ENCODE data around the gene CFAP74. TPM values are rescaled to one million over a fixed set of nuclear protein-coding genes. Genes with fewer than 3 reads are reported as not detected.

The CFAP74 gene
- total and polyA plus RNA-seq, 2 of the 13 experiments (the other 11 are each of a cell fraction or from before 2014, with no cell fraction given) = 0.27 to 0.62 TPM

DNA sequence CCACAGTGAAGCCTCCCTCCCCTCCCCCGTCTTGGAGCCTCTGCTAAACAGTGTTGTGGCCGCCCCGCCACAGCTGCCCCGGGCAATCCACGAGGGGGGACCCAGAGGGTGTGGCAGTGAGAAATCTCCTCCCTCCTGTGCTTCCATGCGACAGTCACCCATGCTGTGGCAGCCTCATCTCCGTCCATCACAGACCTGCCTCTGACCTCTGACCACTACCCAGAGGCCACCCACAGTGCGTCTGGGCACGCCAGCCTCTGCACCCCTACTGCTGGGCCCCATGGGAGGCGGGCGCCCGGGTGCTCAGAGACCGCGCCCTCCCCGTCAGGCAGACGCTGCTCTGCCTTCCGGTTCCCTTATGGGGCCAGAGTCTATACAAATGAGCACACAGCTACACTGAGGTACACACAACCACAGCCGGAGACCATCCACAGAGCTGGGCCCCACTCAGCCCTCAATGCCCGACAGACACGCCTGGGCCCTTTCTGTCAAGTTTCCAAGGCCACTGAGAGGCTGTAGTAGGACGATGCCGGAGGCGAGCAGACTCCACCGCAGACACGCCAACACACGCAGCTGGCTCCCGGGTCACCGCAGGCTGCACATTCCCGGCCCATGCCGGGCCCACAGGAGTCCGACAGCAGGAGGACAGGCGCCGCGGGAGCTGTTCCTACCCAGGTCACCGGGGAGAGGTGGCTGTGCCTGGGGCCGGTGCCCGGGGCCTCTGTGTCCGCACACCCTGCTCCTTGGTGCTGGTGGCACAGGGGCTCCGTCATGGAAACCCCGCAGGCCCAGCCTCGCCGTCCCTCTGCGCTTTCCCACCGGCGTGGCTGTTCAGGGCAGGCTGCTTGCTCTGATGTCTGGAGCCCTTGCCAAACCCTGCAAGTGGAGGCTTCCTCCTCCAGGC, 60.6 kb downstream of the CFAP74 start (continued):
- TF ChIP-seq ZNF256 (CRISPR knock-in tag; conservative IDR thresholded peaks at IDR 0.05) = 0 out of 2 replicates have a peak, but pooled peaks have one; percentile 28
- no peak for TF ChIP-seq NFRKB (IDR thresholded peaks at IDR 0.05)
- TF ChIP-seq, protein P1, sequence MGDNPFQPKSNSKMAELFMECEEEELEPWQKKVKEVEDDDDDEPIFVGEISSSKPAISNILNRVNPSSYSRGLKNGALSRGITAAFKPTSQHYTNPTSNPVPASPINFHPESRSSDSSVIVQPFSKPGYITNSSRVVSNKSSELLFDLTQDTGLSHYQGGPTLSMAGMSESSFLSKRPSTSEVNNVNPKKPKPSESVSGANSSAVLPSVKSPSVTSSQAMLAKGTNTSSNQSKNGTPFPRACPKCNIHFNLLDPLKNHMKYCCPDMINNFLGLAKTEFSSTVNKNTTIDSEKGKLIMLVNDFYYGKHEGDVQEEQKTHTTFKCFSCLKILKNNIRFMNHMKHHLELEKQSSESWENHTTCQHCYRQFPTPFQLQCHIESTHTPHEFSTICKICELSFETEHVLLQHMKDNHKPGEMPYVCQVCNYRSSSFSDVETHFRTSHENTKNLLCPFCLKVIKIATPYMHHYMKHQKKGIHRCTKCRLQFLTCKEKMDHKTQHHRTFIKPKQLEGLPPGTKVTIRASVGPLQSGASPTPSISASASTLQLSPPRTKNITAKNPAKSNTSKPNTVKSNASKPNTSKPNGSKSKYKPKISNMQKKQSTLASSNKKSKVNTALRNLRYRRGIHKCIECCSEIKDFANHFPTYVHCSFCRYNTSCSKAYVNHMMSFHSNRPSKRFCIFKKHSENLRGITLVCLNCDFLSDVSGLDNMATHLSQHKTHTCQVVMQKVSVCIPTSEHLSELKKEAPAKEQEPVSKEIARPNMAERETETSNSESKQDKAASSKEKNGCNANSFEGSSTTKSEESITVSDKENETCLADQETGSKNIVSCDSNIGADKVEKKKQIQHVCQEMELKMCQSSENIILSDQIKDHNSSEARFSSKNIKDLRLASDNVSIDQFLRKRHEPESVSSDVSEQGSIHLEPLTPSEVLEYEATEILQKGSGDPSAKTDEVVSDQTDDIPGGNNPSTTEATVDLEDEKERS (CRISPR knock-in tag; IDR thresholded peaks at IDR 0.05) = peak; percentile 85
- no peak for TF ChIP-seq ZNF720 (CRISPR knock-in tag; IDR thresholded peaks at IDR 0.05)
- TF ChIP-seq, protein P2, sequence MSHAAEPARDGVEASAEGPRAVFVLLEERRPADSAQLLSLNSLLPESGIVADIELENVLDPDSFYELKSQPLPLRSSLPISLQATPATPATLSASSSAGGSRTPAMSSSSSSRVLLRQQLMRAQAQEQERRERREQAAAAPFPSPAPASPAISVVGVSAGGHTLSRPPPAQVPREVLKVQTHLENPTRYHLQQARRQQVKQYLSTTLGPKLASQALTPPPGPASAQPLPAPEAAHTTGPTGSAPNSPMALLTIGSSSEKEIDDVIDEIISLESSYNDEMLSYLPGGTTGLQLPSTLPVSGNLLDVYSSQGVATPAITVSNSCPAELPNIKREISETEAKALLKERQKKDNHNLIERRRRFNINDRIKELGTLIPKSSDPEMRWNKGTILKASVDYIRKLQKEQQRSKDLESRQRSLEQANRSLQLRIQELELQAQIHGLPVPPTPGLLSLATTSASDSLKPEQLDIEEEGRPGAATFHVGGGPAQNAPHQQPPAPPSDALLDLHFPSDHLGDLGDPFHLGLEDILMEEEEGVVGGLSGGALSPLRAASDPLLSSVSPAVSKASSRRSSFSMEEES (CRISPR knock-in tag; IDR thresholded peaks at IDR 0.05) = no peak; the same call in 1 of the 2 replicates
- TF ChIP-seq, protein P3, sequence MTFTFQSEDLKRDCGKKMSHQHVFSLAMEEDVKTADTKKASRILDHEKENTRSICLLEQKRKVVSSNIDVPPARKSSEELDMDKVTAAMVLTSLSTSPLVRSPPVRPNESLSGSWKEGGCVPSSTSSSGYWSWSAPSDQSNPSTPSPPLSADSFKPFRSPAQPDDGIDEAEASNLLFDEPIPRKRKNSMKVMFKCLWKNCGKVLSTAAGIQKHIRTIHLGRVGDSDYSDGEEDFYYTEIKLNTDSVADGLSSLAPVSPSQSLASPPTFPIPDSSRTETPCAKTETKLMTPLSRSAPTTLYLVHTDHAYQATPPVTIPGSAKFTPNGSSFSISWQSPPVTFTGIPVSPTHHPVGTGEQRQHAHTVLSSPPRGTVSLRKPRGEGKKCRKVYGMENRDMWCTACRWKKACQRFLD (CRISPR knock-in tag; IDR thresholded peaks at IDR 0.05; ENCODE audit: borderline replicate concordance) = peak; percentile 81; the same call in 1 of the 2 replicates
- TF ChIP-seq GTF3A (CRISPR knock-in tag; conservative IDR thresholded peaks at IDR 0.05) = no peak; the same call in 1 of the 2 replicates
- peak; percentile 39 for TF ChIP-seq CBX1 (IDR thresholded peaks at IDR 0.05; ENCODE audit: low read depth)
- TF ChIP-seq ZFP90 (CRISPR knock-in tag; IDR thresholded peaks at IDR 0.05; ENCODE audit: borderline replicate concordance) = peak; percentile 60; the same call in 1 of the 2 replicates
- TF ChIP-seq, protein P4, sequence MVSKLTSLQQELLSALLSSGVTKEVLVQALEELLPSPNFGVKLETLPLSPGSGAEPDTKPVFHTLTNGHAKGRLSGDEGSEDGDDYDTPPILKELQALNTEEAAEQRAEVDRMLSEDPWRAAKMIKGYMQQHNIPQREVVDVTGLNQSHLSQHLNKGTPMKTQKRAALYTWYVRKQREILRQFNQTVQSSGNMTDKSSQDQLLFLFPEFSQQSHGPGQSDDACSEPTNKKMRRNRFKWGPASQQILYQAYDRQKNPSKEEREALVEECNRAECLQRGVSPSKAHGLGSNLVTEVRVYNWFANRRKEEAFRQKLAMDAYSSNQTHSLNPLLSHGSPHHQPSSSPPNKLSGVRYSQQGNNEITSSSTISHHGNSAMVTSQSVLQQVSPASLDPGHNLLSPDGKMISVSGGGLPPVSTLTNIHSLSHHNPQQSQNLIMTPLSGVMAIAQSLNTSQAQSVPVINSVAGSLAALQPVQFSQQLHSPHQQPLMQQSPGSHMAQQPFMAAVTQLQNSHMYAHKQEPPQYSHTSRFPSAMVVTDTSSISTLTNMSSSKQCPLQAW (CRISPR knock-in tag; IDR thresholded peaks at IDR 0.05) = peak; percentile 78
- TF ChIP-seq, protein P5, sequence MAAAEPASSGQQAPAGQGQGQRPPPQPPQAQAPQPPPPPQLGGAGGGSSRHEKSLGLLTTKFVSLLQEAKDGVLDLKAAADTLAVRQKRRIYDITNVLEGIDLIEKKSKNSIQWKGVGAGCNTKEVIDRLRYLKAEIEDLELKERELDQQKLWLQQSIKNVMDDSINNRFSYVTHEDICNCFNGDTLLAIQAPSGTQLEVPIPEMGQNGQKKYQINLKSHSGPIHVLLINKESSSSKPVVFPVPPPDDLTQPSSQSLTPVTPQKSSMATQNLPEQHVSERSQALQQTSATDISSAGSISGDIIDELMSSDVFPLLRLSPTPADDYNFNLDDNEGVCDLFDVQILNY (CRISPR knock-in tag; conservative IDR thresholded peaks at IDR 0.05) = no peak
- peak; percentile 28; the same call in 1 of the 2 replicates for TF ChIP-seq FOXO1 (CRISPR knock-in tag; IDR thresholded peaks at IDR 0.05)
- TF ChIP-seq, protein P6, sequence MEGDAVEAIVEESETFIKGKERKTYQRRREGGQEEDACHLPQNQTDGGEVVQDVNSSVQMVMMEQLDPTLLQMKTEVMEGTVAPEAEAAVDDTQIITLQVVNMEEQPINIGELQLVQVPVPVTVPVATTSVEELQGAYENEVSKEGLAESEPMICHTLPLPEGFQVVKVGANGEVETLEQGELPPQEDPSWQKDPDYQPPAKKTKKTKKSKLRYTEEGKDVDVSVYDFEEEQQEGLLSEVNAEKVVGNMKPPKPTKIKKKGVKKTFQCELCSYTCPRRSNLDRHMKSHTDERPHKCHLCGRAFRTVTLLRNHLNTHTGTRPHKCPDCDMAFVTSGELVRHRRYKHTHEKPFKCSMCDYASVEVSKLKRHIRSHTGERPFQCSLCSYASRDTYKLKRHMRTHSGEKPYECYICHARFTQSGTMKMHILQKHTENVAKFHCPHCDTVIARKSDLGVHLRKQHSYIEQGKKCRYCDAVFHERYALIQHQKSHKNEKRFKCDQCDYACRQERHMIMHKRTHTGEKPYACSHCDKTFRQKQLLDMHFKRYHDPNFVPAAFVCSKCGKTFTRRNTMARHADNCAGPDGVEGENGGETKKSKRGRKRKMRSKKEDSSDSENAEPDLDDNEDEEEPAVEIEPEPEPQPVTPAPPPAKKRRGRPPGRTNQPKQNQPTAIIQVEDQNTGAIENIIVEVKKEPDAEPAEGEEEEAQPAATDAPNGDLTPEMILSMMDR (CRISPR knock-in tag; IDR thresholded peaks at IDR 0.05) = peak; percentile 27; the same call in 1 of the 2 replicates
- TF ChIP-seq SAFB2 (CRISPR knock-in tag; IDR thresholded peaks at IDR 0.05; ENCODE audit: borderline replicate concordance, low read depth) = no peak; the same call in 1 of the 2 replicates
- TF ChIP-seq NR2F1 (CRISPR knock-in tag; IDR thresholded peaks at IDR 0.05) = peak; percentile 65 to 81; a peak in 3 of 4 replicates
- TF ChIP-seq SETDB1 (CRISPR knock-in tag; IDR thresholded peaks at IDR 0.05; ENCODE audit: borderline replicate concordance) = no peak
- TF ChIP-seq HES4 (CRISPR knock-in tag; IDR thresholded peaks at IDR 0.05; ENCODE audit: borderline replicate concordance) = peak; percentile 64; the same call in 1 of the 2 replicates

All from HepG2 (cell line).